ENCODE measurements around the gene OR5H14.

The OR5H14 gene

DNA sequence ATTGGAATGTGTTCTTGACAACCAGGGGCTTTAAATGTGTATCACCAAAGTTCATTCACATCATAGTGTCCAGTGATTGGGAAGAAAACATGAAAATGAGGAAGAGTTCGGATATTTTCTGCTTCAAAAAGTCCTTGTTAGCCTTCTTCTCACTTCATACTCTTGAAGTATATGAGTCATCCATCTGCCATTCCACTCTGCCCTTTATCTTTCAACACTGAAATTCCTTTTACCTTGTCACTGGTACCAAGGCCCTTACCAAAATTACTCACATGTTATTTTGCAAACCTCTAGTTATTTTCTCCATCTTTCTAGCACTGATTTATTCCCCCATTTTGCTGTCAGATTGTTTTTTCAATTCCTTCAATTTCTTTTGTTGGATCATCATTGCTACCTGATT is 51.7 kb downstream of the OR5H14 start:
- no peak overlapping the region for H3K4me3 ChIP-seq (ENCODE audit: low read depth, low read length)
- DNase-seq (ENCODE audit: low read depth), result no peak
- TF ChIP-seq, protein P1, sequence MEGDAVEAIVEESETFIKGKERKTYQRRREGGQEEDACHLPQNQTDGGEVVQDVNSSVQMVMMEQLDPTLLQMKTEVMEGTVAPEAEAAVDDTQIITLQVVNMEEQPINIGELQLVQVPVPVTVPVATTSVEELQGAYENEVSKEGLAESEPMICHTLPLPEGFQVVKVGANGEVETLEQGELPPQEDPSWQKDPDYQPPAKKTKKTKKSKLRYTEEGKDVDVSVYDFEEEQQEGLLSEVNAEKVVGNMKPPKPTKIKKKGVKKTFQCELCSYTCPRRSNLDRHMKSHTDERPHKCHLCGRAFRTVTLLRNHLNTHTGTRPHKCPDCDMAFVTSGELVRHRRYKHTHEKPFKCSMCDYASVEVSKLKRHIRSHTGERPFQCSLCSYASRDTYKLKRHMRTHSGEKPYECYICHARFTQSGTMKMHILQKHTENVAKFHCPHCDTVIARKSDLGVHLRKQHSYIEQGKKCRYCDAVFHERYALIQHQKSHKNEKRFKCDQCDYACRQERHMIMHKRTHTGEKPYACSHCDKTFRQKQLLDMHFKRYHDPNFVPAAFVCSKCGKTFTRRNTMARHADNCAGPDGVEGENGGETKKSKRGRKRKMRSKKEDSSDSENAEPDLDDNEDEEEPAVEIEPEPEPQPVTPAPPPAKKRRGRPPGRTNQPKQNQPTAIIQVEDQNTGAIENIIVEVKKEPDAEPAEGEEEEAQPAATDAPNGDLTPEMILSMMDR (IDR thresholded peaks at IDR 0.05; ENCODE audit: control insufficient read depth, extremely low read depth, insufficient read depth), result no peak
